Measurements from ENCODE around the gene AQP10.
"Not testable (repeated sequence)": the region's sequence is repeated elsewhere in the genome, so short reads cannot be mapped to it uniquely, and the experiment has no call there.

AQP10 gene

GRCh38 chr1:154324669-154325582, 4.0 kb downstream of the AQP10 start, which contains the start of gene ATP8B2:
TSS of gene ATP8B2 (plus strand) at chr1:154325525. CDS start at chr1:154328142, 2,617 bp downstream.
- peak; percentile 93 for DNase-seq

GRCh38 chr1:154325583-154326545, 5.0 kb downstream of the AQP10 start:
- DNase-seq, result peak; percentile 83

- DNase-seq, result peak; percentile 69
These were observed 5.9 kb downstream of the AQP10 start for GRCh38 chr1:154326546-154327465.

- peak; percentile 75 for DNase-seq
These were observed 6.8 kb downstream of the AQP10 start for GRCh38 chr1:154327466-154328317.

- peak; percentile 96 for DNase-seq
These were observed 7.6 kb downstream of the AQP10 start for GRCh38 chr1:154328318-154329151.

- DNase-seq, result peak; percentile 62
These were observed 8.2 kb downstream of the AQP10 start for GRCh38 chr1:154329152-154329521.

GRCh38 chr1:154329551-154330131, 8.7 kb downstream of the AQP10 start:
- DNase-seq, result peak; percentile 71

GRCh38 chr1:154330669-154331068, 9.8 kb downstream of the AQP10 start:
- DNase-seq, result no peak

- DNase-seq, result no peak
These were observed 13.5 kb downstream of the AQP10 start for GRCh38 chr1:154334079-154335024.

GRCh38 chr1:154335025-154335714, 14.3 kb downstream of the AQP10 start:
- DNase-seq, result peak; percentile 97

GRCh38 chr1:154337253-154337894, 16.5 kb downstream of the AQP10 start:
- DNase-seq, result peak; percentile 65

- DNase-seq, result no peak
These were observed 18.0 kb downstream of the AQP10 start for GRCh38 chr1:154338875-154339274.

- DNase-seq, result not testable (repeated sequence)
These were observed 20.5 kb downstream of the AQP10 start for GRCh38 chr1:154341366-154341765.

GRCh38 chr1:154342132-154342531, 21.2 kb downstream of the AQP10 start:
- DNase-seq, result peak; percentile 73

- peak; percentile 91 for DNase-seq
These were observed 22.1 kb downstream of the AQP10 start for GRCh38 chr1:154342836-154343472.

- DNase-seq, result peak; percentile 92
These were observed 24.3 kb downstream of the AQP10 start for GRCh38 chr1:154344977-154345837.

All from activated effector memory CD4-positive, alpha-beta T cell treated with anti-CD3 and anti-CD28 coated beads, Interleukin-2, amount 50 U/mL, for 16 hours (primary cell).